Measurements from ENCODE around the gene GYPC.

- no peak for TF ChIP-seq CEBPB (IDR thresholded peaks at IDR 0.05)
- TF ChIP-seq USF2 (IDR thresholded peaks at IDR 0.05): no peak
- no peak for TF ChIP-seq EHMT2 (IDR thresholded peaks at IDR 0.05; ENCODE audit: low read depth)
- TF ChIP-seq CTCF (IDR thresholded peaks at IDR 0.05): no peak
- TF ChIP-seq MYC (IDR thresholded peaks at IDR 0.05; ENCODE audit: borderline replicate concordance, low read length): no peak
- no peak for TF ChIP-seq EP300 (IDR thresholded peaks at IDR 0.05)
- TF ChIP-seq, protein P1, sequence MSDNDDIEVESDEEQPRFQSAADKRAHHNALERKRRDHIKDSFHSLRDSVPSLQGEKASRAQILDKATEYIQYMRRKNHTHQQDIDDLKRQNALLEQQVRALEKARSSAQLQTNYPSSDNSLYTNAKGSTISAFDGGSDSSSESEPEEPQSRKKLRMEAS (IDR thresholded peaks at IDR 0.05): no peak
- no peak for TF ChIP-seq SMC3 (IDR thresholded peaks at IDR 0.05)
Measured at GRCh38 chr2:126649101-126649500, 6.9 kb upstream of the GYPC start.

Measured in A549 (cell line).